ENCODE data around the gene ST6GAL2.

DNA sequence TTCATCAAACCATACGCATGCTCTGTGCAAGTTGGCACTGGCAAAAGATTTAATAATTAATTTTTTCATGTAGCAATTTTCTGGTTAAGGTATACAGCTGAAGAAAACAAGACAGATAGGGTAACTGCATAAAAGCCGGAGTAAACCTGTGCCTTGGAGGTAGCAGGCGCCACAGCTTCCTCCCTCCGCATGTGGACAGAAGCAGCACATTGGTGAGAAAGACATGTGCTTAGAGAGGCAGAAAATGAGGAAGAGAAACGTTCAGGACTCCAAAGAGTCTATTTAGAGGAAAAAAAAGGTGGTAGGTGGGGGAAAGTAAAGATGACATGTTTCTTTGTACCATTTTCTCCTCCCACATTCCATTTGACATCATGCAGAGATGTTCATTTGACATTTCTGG lies 9.3 kb downstream of the ST6GAL2 start:
- TF ChIP-seq POLR2AphosphoS5 (IDR thresholded peaks at IDR 0.05; ENCODE audit: low read depth, low read length), result no peak
- no peak for TF ChIP-seq POLR2A (IDR thresholded peaks at IDR 0.05; ENCODE audit: low read depth, low read length)
